Uterus (tissue), 2 donors: Measurements from ENCODE around the gene NPAS2.

Source experiments
- POLR2A ChIP-seq, 2 donors: fragments of 450-650 bp; IDR thresholded peaks; one replicate each; pipeline ENCODE4 v1.6.1; 2016; ENCODE audit warnings: antibody characterized with exemption in 2 of 2, mild to moderate bottlenecking in 1 of 2, moderate library complexity in 1 of 2
- TF ChIP-seq, protein P1 (sequence below), 4 experiments: fragments of 200-600 bp in 2 of 4; fragments of 450-650 bp in 2 of 4; sonication (generic) in 2 of 4; IDR thresholded peaks; one replicate each; pipeline ENCODE4 v1.5.1; 2016 to 2019; ENCODE audit warnings: antibody characterized with exemption in 4 of 4, mild to moderate bottlenecking in 2 of 4, moderate library complexity in 1 of 4

GRCh38 chr2:100823665-100824438 is 3.9 kb downstream of the NPAS2 start:
- TF ChIP-seq, protein P1, sequence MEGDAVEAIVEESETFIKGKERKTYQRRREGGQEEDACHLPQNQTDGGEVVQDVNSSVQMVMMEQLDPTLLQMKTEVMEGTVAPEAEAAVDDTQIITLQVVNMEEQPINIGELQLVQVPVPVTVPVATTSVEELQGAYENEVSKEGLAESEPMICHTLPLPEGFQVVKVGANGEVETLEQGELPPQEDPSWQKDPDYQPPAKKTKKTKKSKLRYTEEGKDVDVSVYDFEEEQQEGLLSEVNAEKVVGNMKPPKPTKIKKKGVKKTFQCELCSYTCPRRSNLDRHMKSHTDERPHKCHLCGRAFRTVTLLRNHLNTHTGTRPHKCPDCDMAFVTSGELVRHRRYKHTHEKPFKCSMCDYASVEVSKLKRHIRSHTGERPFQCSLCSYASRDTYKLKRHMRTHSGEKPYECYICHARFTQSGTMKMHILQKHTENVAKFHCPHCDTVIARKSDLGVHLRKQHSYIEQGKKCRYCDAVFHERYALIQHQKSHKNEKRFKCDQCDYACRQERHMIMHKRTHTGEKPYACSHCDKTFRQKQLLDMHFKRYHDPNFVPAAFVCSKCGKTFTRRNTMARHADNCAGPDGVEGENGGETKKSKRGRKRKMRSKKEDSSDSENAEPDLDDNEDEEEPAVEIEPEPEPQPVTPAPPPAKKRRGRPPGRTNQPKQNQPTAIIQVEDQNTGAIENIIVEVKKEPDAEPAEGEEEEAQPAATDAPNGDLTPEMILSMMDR (IDR thresholded peaks at IDR 0.05) = no peak
- TF ChIP-seq POLR2A (IDR thresholded peaks at IDR 0.05) = no peak
